ENCODE results near the gene ZNF513. TPM values are rescaled to one million over a fixed set of nuclear protein-coding genes. Genes with fewer than 3 reads are reported as not detected.

The ZNF513 gene
- total RNA-seq, 1 experiment from 2014 or later: 23.6 TPM

DNA sequence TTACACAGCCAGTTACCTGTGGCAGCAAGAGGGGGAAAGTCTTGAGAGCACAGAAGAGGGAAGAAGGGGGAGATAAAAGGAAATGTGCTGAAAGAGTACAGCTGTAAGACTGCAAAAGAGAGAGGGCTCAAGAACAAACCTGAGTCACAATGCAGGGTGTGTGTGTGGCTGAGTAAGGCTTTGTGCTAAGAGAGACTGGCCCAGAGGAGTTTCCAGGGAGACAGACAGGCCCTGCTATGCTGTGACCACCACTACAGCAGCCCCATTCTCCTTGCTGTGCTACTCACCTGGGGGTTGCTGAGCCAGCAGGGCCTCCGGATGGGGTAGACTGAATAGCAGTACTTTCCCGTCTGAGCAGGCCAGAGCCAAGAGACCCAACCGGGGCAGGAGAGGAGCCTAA lies 45.2 kb downstream of the ZNF513 start (continued):
- TF ChIP-seq, protein P1, sequence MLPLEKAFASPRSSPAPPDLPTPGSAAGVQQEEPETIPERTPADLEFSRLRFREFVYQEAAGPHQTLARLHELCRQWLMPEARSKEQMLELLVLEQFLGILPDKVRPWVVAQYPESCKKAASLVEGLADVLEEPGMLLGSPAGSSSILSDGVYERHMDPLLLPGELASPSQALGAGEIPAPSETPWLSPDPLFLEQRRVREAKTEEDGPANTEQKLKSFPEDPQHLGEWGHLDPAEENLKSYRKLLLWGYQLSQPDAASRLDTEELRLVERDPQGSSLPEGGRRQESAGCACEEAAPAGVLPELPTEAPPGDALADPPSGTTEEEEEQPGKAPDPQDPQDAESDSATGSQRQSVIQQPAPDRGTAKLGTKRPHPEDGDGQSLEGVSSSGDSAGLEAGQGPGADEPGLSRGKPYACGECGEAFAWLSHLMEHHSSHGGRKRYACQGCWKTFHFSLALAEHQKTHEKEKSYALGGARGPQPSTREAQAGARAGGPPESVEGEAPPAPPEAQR (CRISPR knock-in tag; IDR thresholded peaks at IDR 0.05): no peak
- TF ChIP-seq ZNF121 (CRISPR knock-in tag; IDR thresholded peaks at IDR 0.05): no peak
- TF ChIP-seq, protein P2, sequence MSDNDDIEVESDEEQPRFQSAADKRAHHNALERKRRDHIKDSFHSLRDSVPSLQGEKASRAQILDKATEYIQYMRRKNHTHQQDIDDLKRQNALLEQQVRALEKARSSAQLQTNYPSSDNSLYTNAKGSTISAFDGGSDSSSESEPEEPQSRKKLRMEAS (CRISPR knock-in tag; IDR thresholded peaks at IDR 0.05): no peak
- no peak for TF ChIP-seq CREB1 (CRISPR knock-in tag; IDR thresholded peaks at IDR 0.05)
- TF ChIP-seq NFATC4 (CRISPR knock-in tag; IDR thresholded peaks at IDR 0.05): no peak
- TF ChIP-seq, protein P3, sequence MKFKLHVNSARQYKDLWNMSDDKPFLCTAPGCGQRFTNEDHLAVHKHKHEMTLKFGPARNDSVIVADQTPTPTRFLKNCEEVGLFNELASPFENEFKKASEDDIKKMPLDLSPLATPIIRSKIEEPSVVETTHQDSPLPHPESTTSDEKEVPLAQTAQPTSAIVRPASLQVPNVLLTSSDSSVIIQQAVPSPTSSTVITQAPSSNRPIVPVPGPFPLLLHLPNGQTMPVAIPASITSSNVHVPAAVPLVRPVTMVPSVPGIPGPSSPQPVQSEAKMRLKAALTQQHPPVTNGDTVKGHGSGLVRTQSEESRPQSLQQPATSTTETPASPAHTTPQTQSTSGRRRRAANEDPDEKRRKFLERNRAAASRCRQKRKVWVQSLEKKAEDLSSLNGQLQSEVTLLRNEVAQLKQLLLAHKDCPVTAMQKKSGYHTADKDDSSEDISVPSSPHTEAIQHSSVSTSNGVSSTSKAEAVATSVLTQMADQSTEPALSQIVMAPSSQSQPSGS (CRISPR knock-in tag; IDR thresholded peaks at IDR 0.05; ENCODE audit: borderline replicate concordance, low read depth): no peak
- TF ChIP-seq MYBL2 (CRISPR knock-in tag; IDR thresholded peaks at IDR 0.05): no peak
- TF ChIP-seq ZNF416 (CRISPR knock-in tag; IDR thresholded peaks at IDR 0.05): no peak
- TF ChIP-seq TP53 (CRISPR knock-in tag; IDR thresholded peaks at IDR 0.05): no peak
- TF ChIP-seq, protein P4, sequence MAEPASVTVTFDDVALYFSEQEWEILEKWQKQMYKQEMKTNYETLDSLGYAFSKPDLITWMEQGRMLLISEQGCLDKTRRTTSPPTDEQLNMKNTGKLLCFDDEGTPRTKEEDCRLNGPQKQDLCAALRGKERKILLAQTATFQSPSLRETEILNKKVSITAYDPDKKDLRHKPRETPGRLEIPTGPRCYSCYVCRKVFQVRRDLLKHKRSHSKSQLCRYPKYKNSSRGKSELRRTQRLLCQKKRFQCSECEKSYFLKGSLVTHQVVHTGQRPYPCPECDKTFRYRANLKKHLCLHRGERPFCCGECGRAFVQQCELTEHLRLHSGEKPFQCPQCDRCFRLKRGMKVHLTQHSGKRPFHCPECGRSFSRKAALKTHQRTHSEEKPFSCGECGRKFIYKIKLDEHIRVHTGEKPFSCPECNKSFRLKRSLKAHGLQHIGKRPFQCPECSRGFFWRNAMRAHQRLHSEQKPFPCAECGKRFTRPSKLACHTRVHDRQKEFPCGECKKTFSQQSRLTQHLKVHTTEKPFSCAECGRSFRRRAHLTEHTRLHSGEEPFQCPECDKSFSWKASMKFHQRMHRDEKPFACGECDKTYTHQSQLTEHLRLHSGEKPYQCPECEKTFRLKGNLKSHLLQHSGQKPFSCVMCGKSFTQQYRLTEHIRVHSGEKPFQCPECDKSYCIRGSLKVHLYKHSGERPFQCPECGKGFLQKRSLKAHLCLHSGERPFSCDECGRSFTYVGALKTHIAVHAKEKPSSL (CRISPR knock-in tag; conservative IDR thresholded peaks at IDR 0.05): no peak
- TF ChIP-seq NR3C1 (CRISPR knock-in tag; conservative IDR thresholded peaks at IDR 0.05; ENCODE audit: low read depth): no peak
- TF ChIP-seq, protein P5, sequence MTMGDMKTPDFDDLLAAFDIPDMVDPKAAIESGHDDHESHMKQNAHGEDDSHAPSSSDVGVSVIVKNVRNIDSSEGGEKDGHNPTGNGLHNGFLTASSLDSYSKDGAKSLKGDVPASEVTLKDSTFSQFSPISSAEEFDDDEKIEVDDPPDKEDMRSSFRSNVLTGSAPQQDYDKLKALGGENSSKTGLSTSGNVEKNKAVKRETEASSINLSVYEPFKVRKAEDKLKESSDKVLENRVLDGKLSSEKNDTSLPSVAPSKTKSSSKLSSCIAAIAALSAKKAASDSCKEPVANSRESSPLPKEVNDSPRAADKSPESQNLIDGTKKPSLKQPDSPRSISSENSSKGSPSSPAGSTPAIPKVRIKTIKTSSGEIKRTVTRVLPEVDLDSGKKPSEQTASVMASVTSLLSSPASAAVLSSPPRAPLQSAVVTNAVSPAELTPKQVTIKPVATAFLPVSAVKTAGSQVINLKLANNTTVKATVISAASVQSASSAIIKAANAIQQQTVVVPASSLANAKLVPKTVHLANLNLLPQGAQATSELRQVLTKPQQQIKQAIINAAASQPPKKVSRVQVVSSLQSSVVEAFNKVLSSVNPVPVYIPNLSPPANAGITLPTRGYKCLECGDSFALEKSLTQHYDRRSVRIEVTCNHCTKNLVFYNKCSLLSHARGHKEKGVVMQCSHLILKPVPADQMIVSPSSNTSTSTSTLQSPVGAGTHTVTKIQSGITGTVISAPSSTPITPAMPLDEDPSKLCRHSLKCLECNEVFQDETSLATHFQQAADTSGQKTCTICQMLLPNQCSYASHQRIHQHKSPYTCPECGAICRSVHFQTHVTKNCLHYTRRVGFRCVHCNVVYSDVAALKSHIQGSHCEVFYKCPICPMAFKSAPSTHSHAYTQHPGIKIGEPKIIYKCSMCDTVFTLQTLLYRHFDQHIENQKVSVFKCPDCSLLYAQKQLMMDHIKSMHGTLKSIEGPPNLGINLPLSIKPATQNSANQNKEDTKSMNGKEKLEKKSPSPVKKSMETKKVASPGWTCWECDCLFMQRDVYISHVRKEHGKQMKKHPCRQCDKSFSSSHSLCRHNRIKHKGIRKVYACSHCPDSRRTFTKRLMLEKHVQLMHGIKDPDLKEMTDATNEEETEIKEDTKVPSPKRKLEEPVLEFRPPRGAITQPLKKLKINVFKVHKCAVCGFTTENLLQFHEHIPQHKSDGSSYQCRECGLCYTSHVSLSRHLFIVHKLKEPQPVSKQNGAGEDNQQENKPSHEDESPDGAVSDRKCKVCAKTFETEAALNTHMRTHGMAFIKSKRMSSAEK (CRISPR knock-in tag; IDR thresholded peaks at IDR 0.05; ENCODE audit: borderline replicate concordance): no peak
- no peak for TF ChIP-seq ZNF317 (CRISPR knock-in tag; IDR thresholded peaks at IDR 0.05; ENCODE audit: borderline replicate concordance, low read depth)

Other genes with a start within 250 kb of the ZNF513 start
- 56.7 to 69.2 TPM (median 56.7 TPM) in 3 replicates for gene PREB, start 246.1 kb downstream of the ZNF513 start, total RNA-seq (2021)
- gene PRR30, start 241.3 kb downstream of the ZNF513 start, total RNA-seq (2021): not detected in 3 replicates
- 0.05 to 0.14 TPM (median 0.13 TPM) in 3 replicates for gene TCF23, start 231.7 kb downstream of the ZNF513 start, total RNA-seq (2021)
- 97.2 to 115 TPM (median 109 TPM) in 3 replicates for gene ATRAID, start 168.7 kb downstream of the ZNF513 start, total RNA-seq (2021)
- 80.8 to 111 TPM (median 86.4 TPM) in 3 replicates for gene SLC5A6, start 168.5 kb downstream of the ZNF513 start, total RNA-seq (2021)
- 145 to 178 TPM (median 150 TPM) in 3 replicates for gene CAD, start 163.4 kb downstream of the ZNF513 start, total RNA-seq (2021)
- gene SLC30A3, start 117.7 kb downstream of the ZNF513 start, total RNA-seq (2021): 8.0 to 8.9 TPM (median 8.1 TPM) in 3 replicates
- 0.18 to 0.44 TPM (median 0.34 TPM) in 3 replicates for gene DNAJC5G, start 105.3 kb downstream of the ZNF513 start, total RNA-seq (2021)
- 3.0 to 3.4 TPM (median 3.3 TPM) in 3 replicates for gene TRIM54, start 98.3 kb downstream of the ZNF513 start, total RNA-seq (2021)
- gene UCN, start 72.3 kb downstream of the ZNF513 start, total RNA-seq (2021): 0.68 to 1.2 TPM (median 0.71 TPM) in 3 replicates
- 51.5 to 60.4 TPM (median 59.3 TPM) in 3 replicates for gene MPV17, start 57.6 kb downstream of the ZNF513 start, total RNA-seq (2021)
- gene GTF3C2, start 24.0 kb downstream of the ZNF513 start, total RNA-seq (2021): 103 to 123 TPM (median 107 TPM) in 3 replicates
- gene EIF2B4, start 10.4 kb downstream of the ZNF513 start, total RNA-seq (2021): 46.6 to 53.6 TPM (median 49.1 TPM) in 3 replicates
- 72.5 to 75.3 TPM (median 74.7 TPM) in 3 replicates for gene SNX17, start 10.1 kb downstream of the ZNF513 start, total RNA-seq (2021)
- 140 to 193 TPM (median 147 TPM) in 3 replicates for gene PPM1G, start 28.9 kb upstream of the ZNF513 start, total RNA-seq (2021)
- gene NRBP1, start 47.9 kb upstream of the ZNF513 start, total RNA-seq (2021): 108 to 110 TPM (median 108 TPM) in 3 replicates
- 41.9 to 50.0 TPM (median 49.2 TPM) in 3 replicates for gene KRTCAP3, start 61.6 kb upstream of the ZNF513 start, total RNA-seq (2021)
- 19.8 to 25.3 TPM (median 22.7 TPM) in 3 replicates for gene IFT172, start 109.0 kb upstream of the ZNF513 start, total RNA-seq (2021)
- 12.5 to 14.1 TPM (median 13.0 TPM) in 3 replicates for gene FNDC4, start 114.5 kb upstream of the ZNF513 start, total RNA-seq (2021)
- 0.64 to 1.1 TPM (median 0.72 TPM) in 3 replicates for gene GCKR, start 116.1 kb upstream of the ZNF513 start, total RNA-seq (2021)
- gene ZNF512, start 202.3 kb upstream of the ZNF513 start, total RNA-seq (2021): 31.1 to 34.2 TPM (median 33.2 TPM) in 3 replicates
- gene CCDC121, start 248.3 kb upstream of the ZNF513 start, total RNA-seq (2021): 1.9 to 2.9 TPM (median 2.0 TPM) in 3 replicates
- gene GPN1, start 248.3 kb upstream of the ZNF513 start, total RNA-seq (2021): 35.9 to 38.4 TPM (median 37.8 TPM) in 3 replicates

Measured in WTC11 (cell line).